CD1c-positive myeloid dendritic cell (primary cell): ENCODE data around the gene PPP1R15B.

Experiments used
- DNase-seq: peaks from one replicate; pipeline ENCODE4 v3.0.0-alpha.2; 2016; ENCODE audit errors: extremely low spot score

Gene PPP1R15B

GRCh38 chr1:204367193-204367858 lies 44.3 kb downstream of the PPP1R15B start:
- DNase-seq: no peak

DNA sequence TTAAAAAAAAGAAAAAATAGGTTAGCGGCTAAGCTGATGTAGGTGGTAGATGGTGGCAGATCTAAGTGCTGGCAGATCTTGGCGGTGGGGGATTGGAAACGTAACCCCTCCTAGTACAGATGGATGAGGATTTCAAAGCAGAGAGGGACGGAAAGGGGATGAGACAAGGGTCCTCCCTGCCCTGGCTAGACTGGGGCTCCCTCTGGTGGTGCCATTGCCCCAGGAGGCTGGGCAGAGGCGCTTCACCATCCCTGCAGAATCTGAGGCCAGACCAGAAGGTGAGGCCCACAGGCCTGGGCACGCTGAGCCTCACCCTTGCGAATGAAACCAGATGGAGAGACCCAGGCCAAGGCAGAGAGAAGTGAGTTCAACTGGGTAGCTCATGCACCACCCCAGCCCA lies 44.9 kb downstream of the PPP1R15B start:
- DNase-seq: no peak

GRCh38 chr1:204363335-204364114 lies 48.1 kb downstream of the PPP1R15B start:
- DNase-seq: peak; percentile 88

DNA sequence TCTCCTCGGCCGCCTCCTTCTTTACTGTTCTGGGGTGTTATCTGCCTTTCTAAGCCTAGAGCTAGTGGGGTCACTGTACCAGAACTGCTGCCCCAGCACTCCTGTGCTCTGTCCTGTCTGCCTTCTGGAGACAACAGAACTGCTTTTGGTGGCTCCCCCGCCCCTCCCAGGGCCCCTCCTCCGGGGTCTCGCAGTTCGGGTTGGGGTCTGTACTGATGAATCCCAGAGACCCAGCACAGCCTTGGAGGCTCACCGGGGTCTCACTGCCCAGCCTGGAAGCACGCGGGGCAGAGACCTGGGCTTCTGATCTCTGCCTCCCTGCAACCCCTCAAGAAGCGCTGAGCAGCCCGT lies 48.7 kb downstream of the PPP1R15B start:
- no peak for DNase-seq

- no peak for DNase-seq
Observed at GRCh38 chr1:204361781-204362180, 49.8 kb downstream of the PPP1R15B start.

GRCh38 chr1:204361341-204361771 lies 50.3 kb downstream of the PPP1R15B start:
- no peak for DNase-seq

- no peak for DNase-seq
Observed at GRCh38 chr1:204360314-204360713, 51.3 kb downstream of the PPP1R15B start.

DNA sequence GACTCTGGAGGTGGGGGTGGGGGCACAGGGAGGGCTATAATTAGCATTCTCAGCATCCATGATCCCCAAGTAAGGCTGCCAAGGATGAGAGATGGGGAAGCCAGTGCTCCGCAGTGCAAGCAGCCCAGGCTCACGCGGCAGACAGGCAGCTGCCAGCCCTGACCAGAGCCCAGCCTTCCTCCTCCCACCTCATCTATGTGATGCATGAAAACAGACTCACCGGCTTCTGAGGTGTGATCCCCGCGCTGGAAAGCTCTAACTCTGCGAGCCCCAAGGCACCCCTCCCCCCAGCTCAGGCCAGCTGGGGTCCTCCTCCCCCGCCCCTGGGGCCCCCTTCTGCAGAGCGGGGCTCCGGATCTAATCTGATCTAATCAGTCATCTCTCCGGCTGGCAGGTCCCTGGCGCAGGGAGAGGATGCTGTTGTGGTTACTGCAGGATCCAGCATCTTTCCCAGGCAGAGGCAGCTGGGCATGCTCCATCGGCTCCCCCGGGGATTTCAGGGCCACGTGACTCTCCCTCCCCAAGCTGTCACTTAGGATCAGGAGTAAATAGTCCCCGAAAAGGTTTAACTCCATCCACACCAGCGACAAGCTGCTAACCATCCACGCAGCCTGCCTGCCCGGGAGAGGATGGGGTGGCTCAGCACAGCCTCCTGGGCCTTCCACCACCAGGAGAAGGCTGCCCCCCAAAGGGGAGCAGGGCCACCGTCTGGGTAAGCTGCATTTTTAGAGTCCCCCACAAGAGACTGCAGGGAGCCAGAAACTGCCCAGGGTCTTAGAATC lies 52.0 kb downstream of the PPP1R15B start, which contains the start of gene PLEKHA6:
PLEKHA6 (minus strand) TSS at position 456 of the 782 bp plus-strand sequence. CDS start 86,202 bp downstream, outside the sequence.
- DNase-seq: no peak

GRCh38 chr1:204359131-204359473 lies 52.5 kb downstream of the PPP1R15B start:
- no peak for DNase-seq

DNA sequence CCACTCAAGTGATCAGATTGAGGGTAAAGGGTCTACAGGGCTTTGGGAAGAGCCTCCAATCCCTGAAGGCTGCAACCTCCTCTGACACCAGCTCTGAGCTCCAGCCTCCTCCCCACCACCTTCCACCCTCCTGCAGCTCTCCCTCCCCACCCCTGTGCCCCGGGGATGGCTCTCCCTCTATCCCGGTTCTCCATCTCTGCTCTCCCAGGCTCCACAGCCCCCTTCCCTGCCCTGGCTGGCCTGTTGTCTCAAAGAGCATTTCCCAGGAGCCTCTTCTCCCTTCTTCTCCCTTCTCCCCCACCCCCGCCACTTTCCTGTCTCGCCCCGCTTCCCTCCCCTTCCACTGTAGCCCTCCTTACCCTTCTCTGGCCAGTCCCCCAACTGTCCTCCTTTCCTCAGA lies 53.0 kb downstream of the PPP1R15B start:
- DNase-seq: no peak

GRCh38 chr1:204357551-204358490 lies 53.8 kb downstream of the PPP1R15B start:
- DNase-seq: peak; percentile 72

DNA sequence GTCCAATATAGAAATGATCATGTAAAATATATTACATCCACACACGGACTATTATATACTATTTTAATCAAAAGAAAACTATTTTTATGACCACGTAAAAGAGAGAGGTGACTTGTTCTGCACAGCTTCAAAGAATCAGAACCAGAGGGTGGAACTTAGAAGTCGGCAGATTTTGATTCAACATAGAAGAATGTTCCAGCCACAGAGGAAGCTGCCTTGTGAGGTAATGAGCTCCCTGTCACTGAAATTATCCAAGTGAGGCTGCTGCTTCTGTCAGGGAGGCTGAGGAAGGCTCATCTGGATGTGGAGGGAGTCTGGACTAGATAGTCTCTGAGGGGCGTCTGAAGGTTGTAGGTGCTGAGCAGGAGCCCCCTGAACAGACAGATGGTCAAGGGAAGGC lies 54.6 kb downstream of the PPP1R15B start:
- DNase-seq: no peak

DNA sequence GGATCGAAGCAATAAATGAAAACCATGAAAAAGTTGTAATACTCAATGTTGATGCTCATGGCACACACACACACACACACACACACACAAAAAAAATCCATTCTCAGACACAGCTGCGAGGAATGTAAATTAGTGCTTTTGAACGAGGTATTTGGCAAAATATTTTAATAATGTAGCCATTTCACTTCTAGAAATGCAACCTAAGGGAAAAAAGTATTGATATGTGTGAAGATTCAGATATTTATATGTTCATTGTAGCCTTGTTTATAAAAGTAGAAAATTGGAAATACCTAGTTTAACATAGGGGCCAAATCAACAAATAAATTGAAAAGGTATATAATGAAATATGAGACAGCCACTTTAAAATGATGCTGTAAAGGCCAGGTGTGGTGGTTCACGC lies 55.7 kb downstream of the PPP1R15B start:
- DNase-seq: no peak

DNA sequence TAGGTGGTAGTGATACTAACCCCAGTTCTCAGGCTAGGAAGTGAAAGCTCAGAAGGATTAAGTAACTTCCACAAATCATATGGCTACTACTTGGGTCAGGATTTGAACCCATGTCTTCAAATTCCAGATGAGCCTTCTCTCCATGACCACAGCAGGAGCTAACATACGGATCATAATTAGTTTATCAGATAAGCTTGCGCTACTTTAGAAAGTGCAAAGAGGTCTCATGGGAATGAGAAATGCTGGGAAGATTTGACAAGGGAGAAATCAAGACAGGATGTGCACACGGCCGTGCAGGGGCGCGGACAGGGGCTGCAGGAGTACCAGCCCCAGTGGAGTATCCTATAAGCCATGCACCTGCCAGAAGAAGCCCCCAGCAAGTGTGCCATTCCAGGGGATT lies 57.0 kb downstream of the PPP1R15B start:
- no peak for DNase-seq
